Activated CD8-positive, alpha-beta memory T cell treated with anti-CD3 and anti-CD28 coated beads for 4 hours (primary cell): ENCODE results near the gene TMEM82.

Source experiments
- DNase-seq, 2 donors: peaks; one replicate each; pipeline ENCODE4 v3.0.0-alpha.2; 2020; ENCODE audit warnings: low read depth in 2 of 2

Gene TMEM82

GRCh38 chr1:15736038-15736891 is 6.0 kb upstream of the TMEM82 start, which contains the start of gene SLC25A34:
Gene SLC25A34, plus strand, starts transcription at chr1:15736258. Its CDS starts 228 bp downstream, at chr1:15736486.
- DNase-seq, result no peak

GRCh38 chr1:15736892-15737261 is 5.4 kb upstream of the TMEM82 start:
- no peak for DNase-seq

GRCh38 chr1:15737324-15738319 is 4.7 kb upstream of the TMEM82 start:
- no peak for DNase-seq

GRCh38 chr1:15738416-15739113 is 3.7 kb upstream of the TMEM82 start:
- DNase-seq, result no peak

GRCh38 chr1:15739259-15739658 is 3.0 kb upstream of the TMEM82 start:
- DNase-seq, result no peak

GRCh38 chr1:15739745-15740144 is 2.6 kb upstream of the TMEM82 start:
- no peak for DNase-seq

GRCh38 chr1:15740924-15741850 is 1.1 kb upstream of the TMEM82 start:
- DNase-seq, result peak; percentile 15 to 35

- DNase-seq, result no peak
Observed at GRCh38 chr1:15744122-15744679, 1.9 kb downstream of the TMEM82 start.

- no peak for DNase-seq
Observed at GRCh38 chr1:15747378-15747777, 5.1 kb downstream of the TMEM82 start.

- no peak for DNase-seq
Observed at GRCh38 chr1:15748264-15748663, 6.0 kb downstream of the TMEM82 start.

GRCh38 chr1:15748690-15749398 is 6.5 kb downstream of the TMEM82 start:
- no peak for DNase-seq

GRCh38 chr1:15749399-15750291 is 7.3 kb downstream of the TMEM82 start:
- DNase-seq, result no peak

GRCh38 chr1:15750924-15751323 is 8.6 kb downstream of the TMEM82 start:
- no peak for DNase-seq

- no peak for DNase-seq
Observed at GRCh38 chr1:15751717-15752116, 9.4 kb downstream of the TMEM82 start.

GRCh38 chr1:15753776-15754175 is 11.5 kb downstream of the TMEM82 start:
- DNase-seq, result no peak

- DNase-seq, result no peak
Observed at GRCh38 chr1:15755021-15755645, 12.8 kb downstream of the TMEM82 start.

GRCh38 chr1:15755646-15756040 is 13.3 kb downstream of the TMEM82 start:
- DNase-seq, result no peak
